Naive thymus-derived CD8-positive, alpha-beta T cell (primary cell): Measurements from ENCODE around the gene DYNLT4. TPM values are rescaled to one million over a fixed set of nuclear protein-coding genes. Genes with fewer than 3 reads are reported as not detected.
"Not testable (repeated sequence)": the region's sequence is repeated elsewhere in the genome, so short reads cannot be mapped to it uniquely, and the experiment has no call there.

Experiments
- ATAC-seq, 2 donors: fragments of 150-1000 bp; cut with Tn5 transposase in 1 of 2; sonication (Bioruptor Pico), chemical (Tn5 transposase) in 1 of 2; 1 replicate in 1 of 2; 2 replicates in 1 of 2; pipeline ENCODE4 v1.10.0; 2021; ENCODE audit warnings: mild to moderate bottlenecking in 2 of 2, moderate library complexity in 2 of 2
- POLR2A ChIA-PET: fragments of 350-600 bp; sonication (Branson Sonifier 250); formaldehyde crosslinking; loops from one replicate; lab custom pipeline; 2021; ENCODE audit warnings: antibody characterized with exemption; lab: Charles Lee
- DNase-seq, 10 donors: peaks; one replicate each; pipeline versions ENCODE4 v3.0.0 to v3.0.0-alpha.2; 2020 to 2022
- H3K27ac Mint-ChIP-seq, 10 donors: one replicate each; pipeline ENCODE4 v1.8.0; 2020 to 2022; ENCODE audit warnings: mild to moderate bottlenecking in 10 of 10, mixed read lengths in 10 of 10, moderate library complexity in 4 of 10, inconsistent platforms in 1 of 10
- H3K27me3 Mint-ChIP-seq, 5 donors: one replicate each; pipeline ENCODE4 v1.8.0; 2021 to 2022; ENCODE audit warnings: mixed read lengths in 5 of 5
- H3K36me3 Mint-ChIP-seq, 3 donors: one replicate each; pipeline ENCODE4 v1.8.0; 2020 to 2022; ENCODE audit warnings: mixed read lengths in 3 of 3, mild to moderate bottlenecking in 2 of 3, inconsistent platforms in 1 of 3
- H3K4me1 Mint-ChIP-seq, 4 donors: one replicate each; pipeline ENCODE4 v1.8.0; 2021 to 2022; ENCODE audit warnings: mixed read lengths in 4 of 4
- H3K4me3 Mint-ChIP-seq, 10 donors: one replicate each; pipeline ENCODE4 v1.8.0; 2020 to 2022; ENCODE audit warnings: mild to moderate bottlenecking in 10 of 10, mixed read lengths in 10 of 10, moderate library complexity in 6 of 10, inconsistent platforms in 1 of 10
- H3K9me3 Mint-ChIP-seq, 9 donors: one replicate each; pipeline ENCODE4 v1.8.0; 2020 to 2022; ENCODE audit warnings: mixed read lengths in 9 of 9, mild to moderate bottlenecking in 3 of 9, inconsistent platforms in 1 of 9, moderate library complexity in 1 of 9
- polyA plus RNA-seq, 3 donors: library from polyadenylated mRNA; unstranded; fragments of 300-500 nt; fragmentation: Illumina TruSeq; gene quantifications; one replicate each; pipeline ENCODE4 v1.2.3, GENCODE V29; 2021
- total RNA-seq, 8 experiments: library from RNA in 2 of 8; stranded (reverse) in 2 of 8; gene quantifications; one replicate each; pipeline ENCODE4 v1.2.3 and lab custom pipeline; 2021 to 2026

DYNLT4 gene
- total and polyA plus RNA-seq, 5 experiments from 2014 or later = 0.24 to 2.1 (median 1.0) TPM; not detected in 1

- Mint-ChIP-seq H3K27me3 (peaks cover 0 to 10% (median 3%) of the 10 kb centered on the region in 5 donors), H3K36me3 (no peaks in the 10 kb centered on the region), H3K27ac (peak overlapping the region in 1 of 10 donors; percentile 35), H3K9me3 (no peaks in the 10 kb centered on the region), H3K4me3 (no peak overlapping the region), H3K4me1 (peaks cover 9 to 18% (median 15%) of the 10 kb centered on the region in 4 donors)
- no peak for DNase-seq
- ATAC-seq = no peak
- POLR2A ChIA-PET = interaction anchor here (0.6 to 1.4 kb wide), 3 partner anchors 14 to 109 kb away, joined by 3 to 7 read pairs (median 6); partner anchors contain the start of gene RNU5D-1
Measured at GRCh38 chr1:44839576-44839975, 32.4 kb upstream of the DYNLT4 start.

GRCh38 chr1:44838294-44838693 lies 31.1 kb upstream of the DYNLT4 start:
- H3K27me3 Mint-ChIP-seq, ATAC-seq, H3K4me3 Mint-ChIP-seq, H3K27ac Mint-ChIP-seq, H3K9me3 Mint-ChIP-seq, H3K36me3 Mint-ChIP-seq: not testable (repeated sequence)
- peaks cover 9 to 18% (median 16%) of the 10 kb centered on the region in 4 donors for H3K4me1 Mint-ChIP-seq
- DNase-seq = peak in 1 of 10 donors; percentile 30
- POLR2A ChIA-PET = interaction anchor here (0.7 to 1.4 kb wide), 3 partner anchors 19 to 490 kb away, joined by 3 to 5 read pairs (median 3); no protein-coding TSS in a partner anchor

- no peaks in the 10 kb centered on the region for H3K9me3 Mint-ChIP-seq
- POLR2A ChIA-PET = interaction anchor here (0.8 to 2.7 kb wide), 8 partner anchors 14 to 124 kb away, joined by 3 to 19 read pairs (median 4); partner anchors contain the start of genes PLK3 and RNU5D-1
- peaks cover 7 to 11% (median 9%) of the 10 kb centered on the region in 4 donors for H3K4me1 Mint-ChIP-seq
- H3K36me3 Mint-ChIP-seq = no peaks in the 10 kb centered on the region
- H3K27ac Mint-ChIP-seq = peak overlapping the region in 7 of 10 donors; percentile 4 to 67 (median 34)
- ATAC-seq (peak; percentile 97 to 98), DNase-seq (peak; percentile 65 to 92 (median 78))
- peaks cover 0 to 8% (median 0%) of the 10 kb centered on the region in 5 donors for H3K27me3 Mint-ChIP-seq
- peak overlapping the region in 9 of 10 donors; percentile 23 to 58 (median 47) for H3K4me3 Mint-ChIP-seq
Measured at GRCh38 chr1:44835738-44836675, 28.9 kb upstream of the DYNLT4 start.

GRCh38 chr1:44834328-44834727 lies 27.2 kb upstream of the DYNLT4 start:
- peak overlapping the region in 1 of 10 donors; percentile 32 for H3K27ac Mint-ChIP-seq
- peak in 1 of 10 donors; percentile 8 for DNase-seq
- peaks cover 7 to 11% (median 9%) of the 10 kb centered on the region in 4 donors for H3K4me1 Mint-ChIP-seq
- POLR2A ChIA-PET = interaction anchor here (0.9 to 2.7 kb wide), 3 partner anchors 13 to 34 kb away, joined by 3 to 19 read pairs (median 17); partner anchors contain the start of gene PLK3
- H3K27me3 Mint-ChIP-seq = peaks cover 0 to 3% (median 0%) of the 10 kb centered on the region in 5 donors
- no peaks in the 10 kb centered on the region for H3K9me3 Mint-ChIP-seq
- no peak overlapping the region for H3K4me3 Mint-ChIP-seq
- ATAC-seq = no peak
- no peaks in the 10 kb centered on the region for H3K36me3 Mint-ChIP-seq

GRCh38 chr1:44832056-44832705 lies 25.0 kb upstream of the DYNLT4 start:
- Mint-ChIP-seq H3K36me3 (no peaks in the 10 kb centered on the region), H3K4me3 (no peak overlapping the region), H3K27ac (peak overlapping the region in 3 of 10 donors; percentile 27 to 70 (median 57)), H3K9me3 (no peaks in the 10 kb centered on the region), H3K4me1 (peaks cover 7 to 11% (median 9%) of the 10 kb centered on the region in 4 donors), H3K27me3 (peaks cover 0 to 3% (median 0%) of the 10 kb centered on the region in 5 donors)
- ATAC-seq (no peak), DNase-seq (peak in 1 of 10 donors; percentile 41)
- POLR2A ChIA-PET = interaction anchor here (0.6 to 1.2 kb wide), 2 partner anchors 101 to 610 kb away, joined by 3 read pairs; no protein-coding TSS in a partner anchor

GRCh38 chr1:44831516-44831915 lies 24.4 kb upstream of the DYNLT4 start:
- Mint-ChIP-seq H3K4me3 (no peak overlapping the region), H3K4me1 (peaks cover 7 to 11% (median 8%) of the 10 kb centered on the region in 4 donors), H3K27ac (peak overlapping the region in 1 of 10 donors; percentile 27), H3K9me3 (no peaks in the 10 kb centered on the region), H3K27me3 (peaks cover 0 to 2% (median 0%) of the 10 kb centered on the region in 5 donors), H3K36me3 (no peaks in the 10 kb centered on the region)
- DNase-seq (peak in 1 of 10 donors; percentile 44), ATAC-seq (no peak)
- POLR2A ChIA-PET = interaction anchor here (0.9 to 2.2 kb wide), 3 partner anchors 12 to 100 kb away, joined by 3 to 11 read pairs (median 4); partner anchors contain the start of gene PLK3

- POLR2A ChIA-PET = interaction anchor here (0.6 to 2.2 kb wide), 8 partner anchors 9 to 167 kb away, joined by 3 to 11 read pairs (median 4); partner anchors contain the start of genes BTBD19 and PLK3
- H3K27ac Mint-ChIP-seq = no peak overlapping the region
- ATAC-seq (no peak), DNase-seq (peak in 1 of 10 donors; percentile 59)
- no peaks in the 10 kb centered on the region for H3K36me3 Mint-ChIP-seq
- H3K4me3 Mint-ChIP-seq = no peak overlapping the region
- H3K4me1 Mint-ChIP-seq = peaks cover 5 to 8% (median 6%) of the 10 kb centered on the region in 4 donors
- no peaks in the 10 kb centered on the region for H3K9me3 Mint-ChIP-seq
- peaks cover 0 to under 1% (median 0%) of the 10 kb centered on the region in 5 donors for H3K27me3 Mint-ChIP-seq
Measured at GRCh38 chr1:44830900-44831304, 23.8 kb upstream of the DYNLT4 start.

- no peaks in the 10 kb centered on the region for H3K9me3 Mint-ChIP-seq
- H3K4me1 Mint-ChIP-seq = peaks cover 0 to 3% (median 1%) of the 10 kb centered on the region in 4 donors
- H3K27me3 Mint-ChIP-seq = no peaks in the 10 kb centered on the region
- H3K36me3 Mint-ChIP-seq = no peaks in the 10 kb centered on the region
- H3K27ac Mint-ChIP-seq = no peak overlapping the region
- DNase-seq = peak in 1 of 10 donors; percentile 35
- ATAC-seq = no peak
- H3K4me3 Mint-ChIP-seq = no peak overlapping the region
- POLR2A ChIA-PET = interaction anchor here (0.6 to 2.2 kb wide), 8 partner anchors 7 to 143 kb away, joined by 3 to 11 read pairs (median 4); partner anchors contain the start of genes BTBD19, PLK3 and RPS8
Measured at GRCh38 chr1:44829506-44830384, 22.6 kb upstream of the DYNLT4 start.

- peaks cover 0 to 3% (median 1%) of the 10 kb centered on the region in 4 donors for H3K4me1 Mint-ChIP-seq
- no peak overlapping the region for H3K4me3 Mint-ChIP-seq
- no peaks in the 10 kb centered on the region for H3K27me3 Mint-ChIP-seq
- no peaks in the 10 kb centered on the region for H3K9me3 Mint-ChIP-seq
- H3K27ac Mint-ChIP-seq = no peak overlapping the region
- no peaks in the 10 kb centered on the region for H3K36me3 Mint-ChIP-seq
- POLR2A ChIA-PET = interaction anchor here (0.7 to 2.0 kb wide), 4 partner anchors 9 to 53 kb away, joined by 3 to 8 read pairs (median 4); partner anchors contain the start of gene RPS8
- ATAC-seq (no peak), DNase-seq (peak in 1 of 10 donors; percentile 62)
Measured at GRCh38 chr1:44828841-44829440, 21.8 kb upstream of the DYNLT4 start.

- no peaks in the 10 kb centered on the region for H3K36me3 Mint-ChIP-seq
- POLR2A ChIA-PET = interaction anchor here (0.6 to 2.8 kb wide), 4 partner anchors 19 to 97 kb away, joined by 3 to 18 read pairs (median 5); partner anchors contain the start of genes PLK3 and RNU5D-1
- H3K9me3 Mint-ChIP-seq = no peaks in the 10 kb centered on the region
- ATAC-seq (no peak), DNase-seq (peak in 1 of 10 donors; percentile 54)
- peak overlapping the region in 3 of 10 donors; percentile 17 to 85 (median 52) for H3K27ac Mint-ChIP-seq
- H3K4me3 Mint-ChIP-seq = no peak overlapping the region
- H3K27me3 Mint-ChIP-seq = no peaks in the 10 kb centered on the region
- peaks cover 0 to 1% (median 1%) of the 10 kb centered on the region in 4 donors for H3K4me1 Mint-ChIP-seq
Measured at GRCh38 chr1:44828003-44828651, 21.0 kb upstream of the DYNLT4 start.
